H1 (cell line): ENCODE results near the gene RNF126.

ENCODE experiments used
- CHD1 ChIP-seq: IDR thresholded peaks from 2 replicates; pipeline ENCODE4 v1.6.1; 2012; ENCODE audit warnings: low read depth, low read length, improper control_type of control experiment
- EZH2 ChIP-seq: fragments of 200-600 bp; sonication (generic); IDR thresholded peaks from 2 replicates; pipeline ENCODE4 v1.7.1; 2012; ENCODE audit warnings: low read depth, mild to moderate bottlenecking, moderate library complexity, low read length, inconsistent platforms; ENCODE audit not compliant: severe bottlenecking
- HDAC6 ChIP-seq: IDR thresholded peaks from one replicate; pipeline ENCODE4 v1.7.1; 2012; ENCODE audit warnings: low read depth, mild to moderate bottlenecking, inconsistent platforms, low read length, moderate library complexity
- KDM4A ChIP-seq: IDR thresholded peaks from one replicate; pipeline ENCODE4 v1.7.1; 2012; ENCODE audit warnings: low read depth, mild to moderate bottlenecking, moderate library complexity, low read length, inconsistent platforms; ENCODE audit not compliant: severe bottlenecking
- POLR2A ChIP-seq, 2 experiments: IDR thresholded peaks; 1 replicate in 1 of 2; 2 replicates in 1 of 2; pipeline ENCODE4 v1.6.1; 2011; ENCODE audit warnings: low read depth in 2 of 2, low read length in 2 of 2, mild to moderate bottlenecking in 2 of 2; ENCODE audit errors: control extremely low read depth in 1 of 2
- TCF12 ChIP-seq: IDR thresholded peaks from 2 replicates; pipeline ENCODE4 v1.6.1; 2011; ENCODE audit warnings: low read depth, mild to moderate bottlenecking, low read length
- TF ChIP-seq, protein P1 (sequence below), 3 experiments: IDR thresholded peaks; 1 replicate in 2 of 3; 2 replicates in 1 of 3; pipeline versions ENCODE4 v1.5.1 to v1.6.1; 2011; ENCODE audit warnings: low read length in 3 of 3, mild to moderate bottlenecking in 3 of 3, inconsistent platforms in 2 of 3, low read depth in 1 of 3, moderate library complexity in 1 of 3; ENCODE audit not compliant: insufficient read depth in 1 of 3; ENCODE audit errors: control extremely low read depth in 1 of 3

DNA sequence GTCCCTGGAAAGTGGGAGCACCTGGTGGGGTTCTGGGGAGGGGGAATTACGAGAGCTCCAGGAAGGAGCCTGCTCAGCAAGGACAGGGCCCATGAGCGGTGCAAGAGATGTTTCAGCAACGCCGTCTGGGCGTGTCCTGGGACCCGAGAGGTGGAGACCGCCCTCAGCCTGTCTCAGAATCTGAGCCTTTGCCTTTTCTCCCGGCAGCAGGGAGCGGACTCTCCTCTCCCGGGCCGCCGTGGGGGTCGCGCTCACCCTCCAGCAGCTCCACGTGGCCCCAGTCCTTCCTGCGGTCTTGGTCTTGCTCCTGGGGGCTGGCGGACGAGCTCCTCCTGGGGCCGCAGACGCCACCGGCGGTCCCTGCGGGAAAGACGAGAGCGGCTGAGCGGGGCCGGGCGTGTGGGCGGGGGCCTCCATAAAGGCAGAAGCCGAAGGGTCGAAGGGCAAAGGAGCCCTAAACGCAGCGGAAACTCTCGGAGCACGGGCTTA, 30.4 kb downstream of the RNF126 start:
- no peak for TF ChIP-seq HDAC6
- TF ChIP-seq, protein P1, sequence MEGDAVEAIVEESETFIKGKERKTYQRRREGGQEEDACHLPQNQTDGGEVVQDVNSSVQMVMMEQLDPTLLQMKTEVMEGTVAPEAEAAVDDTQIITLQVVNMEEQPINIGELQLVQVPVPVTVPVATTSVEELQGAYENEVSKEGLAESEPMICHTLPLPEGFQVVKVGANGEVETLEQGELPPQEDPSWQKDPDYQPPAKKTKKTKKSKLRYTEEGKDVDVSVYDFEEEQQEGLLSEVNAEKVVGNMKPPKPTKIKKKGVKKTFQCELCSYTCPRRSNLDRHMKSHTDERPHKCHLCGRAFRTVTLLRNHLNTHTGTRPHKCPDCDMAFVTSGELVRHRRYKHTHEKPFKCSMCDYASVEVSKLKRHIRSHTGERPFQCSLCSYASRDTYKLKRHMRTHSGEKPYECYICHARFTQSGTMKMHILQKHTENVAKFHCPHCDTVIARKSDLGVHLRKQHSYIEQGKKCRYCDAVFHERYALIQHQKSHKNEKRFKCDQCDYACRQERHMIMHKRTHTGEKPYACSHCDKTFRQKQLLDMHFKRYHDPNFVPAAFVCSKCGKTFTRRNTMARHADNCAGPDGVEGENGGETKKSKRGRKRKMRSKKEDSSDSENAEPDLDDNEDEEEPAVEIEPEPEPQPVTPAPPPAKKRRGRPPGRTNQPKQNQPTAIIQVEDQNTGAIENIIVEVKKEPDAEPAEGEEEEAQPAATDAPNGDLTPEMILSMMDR (IDR thresholded peaks at IDR 0.05; ENCODE audit: control extremely low read depth in 1 of 3, insufficient read depth in 1 of 3, low read depth in 1 of 3, low read length in 3 of 3) = no peak
- TF ChIP-seq POLR2A (IDR thresholded peaks at IDR 0.05; ENCODE audit: control extremely low read depth in 1 of 2, low read depth in 2 of 2, low read length in 2 of 2) = no peak
- TF ChIP-seq TCF12 = no peak
- no peak for TF ChIP-seq KDM4A
- no peak for TF ChIP-seq CHD1
- TF ChIP-seq EZH2 = no peak
